Measurements from ENCODE around the gene LDHD. TPM values are rescaled to one million over a fixed set of nuclear protein-coding genes. Genes with fewer than 3 reads are reported as not detected.

Gene LDHD
- total and polyA plus RNA-seq, 2 experiments from 2014 or later = 12.7 to 21.9 TPM

GRCh38 chr16:75073545-75074303 lies 42.9 kb downstream of the LDHD start:
- 68% methylated on average over 20 of the region's 20 CpGs for WGBS (ENCODE audit: low lambda C conversion rate, missing lambda C conversion rate)
- H3K27ac ChIP-seq = no peak overlapping the region
- H4K20me1 ChIP-seq (ENCODE audit: insufficient read depth, poor library complexity, severe bottlenecking) = peaks cover 15% of the 10 kb centered on the region

DNA sequence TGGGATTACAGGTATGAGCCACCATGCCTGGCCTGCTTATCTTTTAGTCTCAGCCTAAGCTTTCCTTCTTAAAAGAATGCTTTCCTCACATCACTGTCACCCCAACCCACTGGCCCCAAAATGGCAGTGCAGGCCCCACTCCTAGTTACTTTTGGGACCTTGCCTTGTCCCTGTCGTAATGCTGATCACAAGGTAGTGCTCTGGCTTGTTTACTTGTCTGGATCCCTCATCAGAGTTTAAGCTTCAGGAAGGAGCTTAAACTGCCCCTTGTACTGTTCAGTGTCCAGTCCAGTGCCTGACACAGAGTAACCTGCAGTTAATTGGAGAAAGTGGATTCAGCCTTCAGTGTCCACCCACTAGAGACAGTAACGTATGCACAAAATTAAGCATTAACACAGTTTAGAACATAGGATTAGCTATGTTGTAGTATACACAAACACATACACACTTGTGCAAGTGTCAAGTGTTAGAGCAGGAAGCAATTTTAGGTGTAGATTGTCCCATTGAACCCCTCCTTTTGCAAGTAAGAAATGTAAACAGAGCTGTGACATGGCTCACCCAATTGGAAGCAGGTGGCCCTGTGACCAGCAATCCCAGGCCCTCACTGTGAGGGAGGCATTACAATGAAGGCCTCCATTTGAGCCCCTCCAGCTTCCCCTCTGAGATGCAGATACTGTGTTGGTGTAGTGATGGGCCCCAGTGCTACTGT lies 44.2 kb downstream of the LDHD start:
- Histone ChIP-seq H3K4me3 (no peak overlapping the region), H2AFZ (no peak overlapping the region), H3K27me3 (no peaks in the 10 kb centered on the region), H3K27ac (peak overlapping the region; percentile 30), H3K9me2 (replicated peaks; ENCODE audit: insufficient read depth) (no peaks in the 10 kb centered on the region), H3K36me3 (replicated peaks; ENCODE audit: insufficient read depth, low read depth) (no peaks in the 10 kb centered on the region), H3K79me2 (peaks cover 91% of the 10 kb centered on the region), H3K4me1 (ENCODE audit: insufficient read depth) (peaks cover 15% of the 10 kb centered on the region), H4K20me1 (ENCODE audit: insufficient read depth, poor library complexity, severe bottlenecking) (peaks cover 15% of the 10 kb centered on the region), H3K9me3 (ENCODE audit: low read depth) (no peaks in the 10 kb centered on the region), H3K4me2 (no peak overlapping the region)
- WGBS (ENCODE audit: low lambda C conversion rate, missing lambda C conversion rate) = 85% methylated on average over 2 of the region's 2 CpGs
- DNase-seq (ENCODE audit: low spot score) = no peak
- TF ChIP-seq EZH2phosphoT487 (IDR thresholded peaks at IDR 0.05; ENCODE audit: low read depth, severe bottlenecking, unreplicated experiment) (no peak), EZH2 (IDR thresholded peaks at IDR 0.05; ENCODE audit: borderline replicate concordance) (no peak)
- TF ChIP-seq, protein P1, sequence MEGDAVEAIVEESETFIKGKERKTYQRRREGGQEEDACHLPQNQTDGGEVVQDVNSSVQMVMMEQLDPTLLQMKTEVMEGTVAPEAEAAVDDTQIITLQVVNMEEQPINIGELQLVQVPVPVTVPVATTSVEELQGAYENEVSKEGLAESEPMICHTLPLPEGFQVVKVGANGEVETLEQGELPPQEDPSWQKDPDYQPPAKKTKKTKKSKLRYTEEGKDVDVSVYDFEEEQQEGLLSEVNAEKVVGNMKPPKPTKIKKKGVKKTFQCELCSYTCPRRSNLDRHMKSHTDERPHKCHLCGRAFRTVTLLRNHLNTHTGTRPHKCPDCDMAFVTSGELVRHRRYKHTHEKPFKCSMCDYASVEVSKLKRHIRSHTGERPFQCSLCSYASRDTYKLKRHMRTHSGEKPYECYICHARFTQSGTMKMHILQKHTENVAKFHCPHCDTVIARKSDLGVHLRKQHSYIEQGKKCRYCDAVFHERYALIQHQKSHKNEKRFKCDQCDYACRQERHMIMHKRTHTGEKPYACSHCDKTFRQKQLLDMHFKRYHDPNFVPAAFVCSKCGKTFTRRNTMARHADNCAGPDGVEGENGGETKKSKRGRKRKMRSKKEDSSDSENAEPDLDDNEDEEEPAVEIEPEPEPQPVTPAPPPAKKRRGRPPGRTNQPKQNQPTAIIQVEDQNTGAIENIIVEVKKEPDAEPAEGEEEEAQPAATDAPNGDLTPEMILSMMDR (IDR thresholded peaks at IDR 0.05; ENCODE audit: poor library complexity) = no peak

More at GRCh38 chr16:75073545-75074303, 42.9 kb downstream of the LDHD start:
- Histone ChIP-seq H3K27me3 (no peaks in the 10 kb centered on the region), H3K9me2 (replicated peaks; ENCODE audit: insufficient read depth) (no peaks in the 10 kb centered on the region), H3K79me2 (peaks cover 91% of the 10 kb centered on the region), H3K4me1 (ENCODE audit: insufficient read depth) (peaks cover 15% of the 10 kb centered on the region), H3K36me3 (replicated peaks; ENCODE audit: insufficient read depth, low read depth) (no peaks in the 10 kb centered on the region), H3K4me3 (no peak overlapping the region), H3K9me3 (ENCODE audit: low read depth) (no peaks in the 10 kb centered on the region), H3K4me2 (no peak overlapping the region), H2AFZ (no peak overlapping the region)
- TF ChIP-seq EZH2phosphoT487 (IDR thresholded peaks at IDR 0.05; ENCODE audit: low read depth, severe bottlenecking, unreplicated experiment) (no peak), EZH2 (IDR thresholded peaks at IDR 0.05; ENCODE audit: borderline replicate concordance) (no peak)
- TF ChIP-seq, protein P1 (IDR thresholded peaks at IDR 0.05; ENCODE audit: poor library complexity) = no peak
- DNase-seq (ENCODE audit: low spot score) = no peak

DNA sequence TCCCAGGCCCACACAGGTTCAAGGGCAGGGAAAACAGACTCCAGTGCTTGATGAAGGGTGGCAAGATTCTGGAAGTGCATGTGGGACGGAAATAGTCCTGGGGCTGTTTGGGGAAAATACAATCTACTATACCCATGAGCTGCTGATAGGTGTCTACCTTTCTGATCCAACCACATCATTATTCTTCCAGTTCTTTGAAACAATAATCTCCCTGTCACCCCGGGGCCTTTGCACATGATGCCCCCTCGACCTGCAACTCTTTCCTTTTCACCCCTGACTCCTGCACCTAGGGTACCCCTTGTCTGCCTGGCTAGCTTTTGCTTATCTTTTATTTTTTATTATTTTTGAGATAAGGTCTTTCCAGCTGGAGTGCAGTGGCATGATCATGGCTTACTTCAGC lies 45.0 kb downstream of the LDHD start:
- 88% methylated on average over 3 of the region's 3 CpGs for WGBS (ENCODE audit: low lambda C conversion rate, missing lambda C conversion rate)
- Histone ChIP-seq H3K79me2 (peaks cover 91% of the 10 kb centered on the region), H3K4me2 (no peak overlapping the region), H3K4me3 (no peak overlapping the region), H3K4me1 (ENCODE audit: insufficient read depth) (peaks cover 15% of the 10 kb centered on the region), H3K9me2 (replicated peaks; ENCODE audit: insufficient read depth) (no peaks in the 10 kb centered on the region), H3K27me3 (no peaks in the 10 kb centered on the region), H3K9me3 (ENCODE audit: low read depth) (no peaks in the 10 kb centered on the region), H2AFZ (no peak overlapping the region), H3K36me3 (replicated peaks; ENCODE audit: insufficient read depth, low read depth) (no peaks in the 10 kb centered on the region), H3K27ac (peak overlapping the region; percentile 64), H4K20me1 (ENCODE audit: insufficient read depth, poor library complexity, severe bottlenecking) (peaks cover 15% of the 10 kb centered on the region)
- no peak for TF ChIP-seq EZH2 (IDR thresholded peaks at IDR 0.05; ENCODE audit: borderline replicate concordance)
- no peak for TF ChIP-seq EZH2phosphoT487 (IDR thresholded peaks at IDR 0.05; ENCODE audit: low read depth, severe bottlenecking, unreplicated experiment)
- TF ChIP-seq, protein P1 (IDR thresholded peaks at IDR 0.05; ENCODE audit: poor library complexity) = no peak
- no peak for DNase-seq (ENCODE audit: low spot score)

Data from hepatocyte (in vitro differentiated cells).